HG02798 (cell line): ENCODE results near the gene KIFC1.
"Not testable (repeated sequence)": the region's sequence is repeated elsewhere in the genome, so short reads cannot be mapped to it uniquely, and the experiment has no call there.

Experiments used
- ATAC-seq: cut with Tn5 transposase; IDR thresholded peaks from one replicate; pipeline ENCODE4 v1.9.1; 2021; ENCODE audit warnings: mild to moderate bottlenecking; ENCODE audit not compliant: unreplicated experiment, poor library complexity

KIFC1 gene

DNA sequence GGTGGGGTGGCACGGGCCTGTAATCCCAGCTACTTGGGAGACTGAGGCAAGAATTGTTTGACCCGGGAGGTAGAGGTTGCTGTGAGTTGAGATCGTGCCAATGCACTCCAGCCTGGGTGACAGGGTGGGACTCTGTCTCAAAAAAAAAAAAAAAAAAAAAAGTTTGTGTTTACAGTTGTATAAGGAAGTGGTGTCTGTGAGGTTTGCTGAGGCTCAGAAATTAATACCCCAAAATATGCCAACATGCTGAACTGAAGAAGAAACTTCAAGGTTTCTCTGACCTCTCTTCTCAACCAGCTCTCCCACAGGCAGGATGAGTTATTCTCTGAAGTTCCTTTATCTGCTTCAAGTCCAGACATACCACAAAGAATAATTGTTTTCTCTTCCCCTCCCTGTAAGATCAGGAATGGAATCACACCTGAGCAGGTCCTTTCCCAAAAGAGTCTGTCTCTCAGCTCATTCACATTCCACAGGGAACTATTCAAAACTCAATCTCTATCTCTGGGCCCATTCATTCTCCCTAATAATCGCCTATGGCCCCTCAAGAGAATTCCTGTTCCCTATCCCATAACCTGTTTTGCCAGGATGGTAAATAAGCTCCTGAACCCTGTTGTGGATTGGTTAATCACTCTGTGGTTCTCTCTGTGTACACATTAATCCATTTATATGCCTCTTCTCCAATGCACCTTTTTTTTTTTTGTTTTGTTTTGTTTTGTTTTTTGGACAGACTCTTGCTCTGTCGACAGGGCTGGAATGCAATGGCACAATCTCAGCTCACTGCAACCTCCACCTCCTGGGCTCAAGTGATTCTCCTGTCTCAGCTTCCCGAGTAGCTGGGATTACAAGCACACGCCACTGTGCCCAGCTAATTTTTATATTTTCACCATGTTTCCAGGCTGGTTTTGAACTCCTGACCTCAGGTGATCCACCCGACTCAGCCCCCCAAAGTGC lies 17.4 kb upstream of the KIFC1 start:
- ATAC-seq: no peak

DNA sequence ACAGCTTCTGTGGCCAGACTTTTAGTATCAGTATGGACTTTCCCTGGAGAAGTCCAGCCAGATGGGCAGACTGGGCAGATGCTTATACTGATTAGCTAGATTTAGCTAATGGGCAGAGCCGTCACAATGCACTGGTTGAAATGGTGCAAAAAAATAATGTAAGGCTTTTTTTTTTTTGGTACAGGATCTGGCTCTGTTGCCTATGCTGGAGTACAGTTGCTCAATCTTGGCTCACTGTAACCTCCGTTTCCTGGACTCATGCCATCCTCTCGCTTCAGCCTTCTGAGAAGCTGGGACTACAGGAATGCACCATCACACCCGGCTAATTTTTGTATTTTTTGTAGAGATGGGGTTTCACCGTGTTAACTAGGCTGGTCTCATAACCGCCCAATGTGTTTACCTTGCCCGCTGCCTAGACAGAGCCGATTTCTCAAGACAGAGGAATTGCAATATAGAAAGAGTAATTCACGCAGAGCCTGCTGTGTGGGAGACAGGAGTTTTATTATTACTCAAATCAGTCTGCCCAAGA lies 16.4 kb upstream of the KIFC1 start:
- ATAC-seq: no peak

DNA sequence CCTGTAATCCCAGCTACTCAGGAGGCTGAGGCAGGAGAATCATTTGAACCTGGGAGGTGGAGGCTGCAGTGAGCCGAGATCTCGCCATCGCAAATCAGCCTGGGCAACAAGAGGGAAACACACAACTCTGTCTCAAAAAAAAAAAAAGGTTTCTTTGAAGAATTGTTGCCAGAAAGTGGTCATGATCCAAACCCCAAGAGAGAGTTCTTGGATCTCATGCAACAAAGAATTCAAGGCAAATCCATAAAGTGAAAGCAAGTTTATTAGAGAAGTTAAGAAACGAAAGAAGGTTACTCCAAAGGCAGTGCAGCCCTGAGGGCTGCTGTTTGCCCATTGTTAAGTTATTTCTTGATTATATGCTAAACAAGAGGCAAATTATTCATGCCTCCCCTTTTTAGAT lies 14.5 kb upstream of the KIFC1 start:
- ATAC-seq: no peak

DNA sequence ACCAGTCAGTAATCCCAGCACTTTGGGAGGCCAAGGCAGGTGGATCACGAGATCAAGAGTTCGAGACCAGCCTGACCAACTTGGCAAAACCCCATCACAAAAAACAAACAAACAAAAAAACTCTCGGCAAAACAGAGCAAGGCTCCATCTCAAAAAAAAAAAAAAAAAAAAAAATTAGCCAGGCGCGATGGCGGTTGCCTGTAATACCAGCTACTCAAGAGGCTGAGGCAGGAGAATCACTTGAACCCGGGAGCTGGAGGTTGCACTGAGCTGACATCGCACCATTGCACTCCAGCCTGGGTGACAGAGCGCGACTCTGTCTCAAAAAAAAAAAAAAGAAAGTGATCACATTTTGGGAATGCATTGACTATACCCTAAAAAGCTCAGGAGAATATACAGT lies 12.4 kb upstream of the KIFC1 start:
- not testable (repeated sequence) for ATAC-seq

DNA sequence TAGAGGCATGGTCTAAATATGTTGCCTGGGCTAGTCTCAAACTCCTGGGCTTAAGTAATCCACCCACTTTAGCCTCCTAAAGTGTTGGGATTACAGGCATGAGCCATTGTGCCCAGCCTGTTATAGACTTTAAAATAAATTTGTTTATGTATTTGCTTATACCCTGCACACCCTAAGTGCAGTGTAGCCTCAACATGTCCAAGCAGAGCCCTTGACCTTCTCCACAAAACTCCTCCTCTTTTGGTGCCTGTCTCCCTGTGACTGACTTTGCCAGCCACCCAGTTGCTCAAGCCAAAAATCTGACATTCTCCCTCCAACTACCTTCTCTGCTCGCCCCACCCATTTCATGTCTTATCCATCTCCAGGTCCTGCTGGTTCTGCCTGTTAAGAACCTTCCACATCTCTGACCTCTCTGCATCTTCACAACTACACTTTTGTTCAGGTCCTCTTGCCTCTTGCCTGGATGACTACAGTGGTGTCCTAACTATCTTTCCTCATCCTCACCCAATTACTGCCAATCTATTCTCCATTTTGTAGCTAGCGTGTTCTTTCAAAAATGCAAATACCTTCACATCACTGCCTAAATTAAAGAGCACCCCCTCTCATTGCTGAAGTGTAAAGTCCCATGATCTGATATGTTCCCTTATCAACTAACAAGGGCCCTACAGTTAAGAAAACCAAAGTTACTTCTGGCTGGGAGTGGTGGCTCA lies 11.2 kb upstream of the KIFC1 start:
- ATAC-seq: no peak

DNA sequence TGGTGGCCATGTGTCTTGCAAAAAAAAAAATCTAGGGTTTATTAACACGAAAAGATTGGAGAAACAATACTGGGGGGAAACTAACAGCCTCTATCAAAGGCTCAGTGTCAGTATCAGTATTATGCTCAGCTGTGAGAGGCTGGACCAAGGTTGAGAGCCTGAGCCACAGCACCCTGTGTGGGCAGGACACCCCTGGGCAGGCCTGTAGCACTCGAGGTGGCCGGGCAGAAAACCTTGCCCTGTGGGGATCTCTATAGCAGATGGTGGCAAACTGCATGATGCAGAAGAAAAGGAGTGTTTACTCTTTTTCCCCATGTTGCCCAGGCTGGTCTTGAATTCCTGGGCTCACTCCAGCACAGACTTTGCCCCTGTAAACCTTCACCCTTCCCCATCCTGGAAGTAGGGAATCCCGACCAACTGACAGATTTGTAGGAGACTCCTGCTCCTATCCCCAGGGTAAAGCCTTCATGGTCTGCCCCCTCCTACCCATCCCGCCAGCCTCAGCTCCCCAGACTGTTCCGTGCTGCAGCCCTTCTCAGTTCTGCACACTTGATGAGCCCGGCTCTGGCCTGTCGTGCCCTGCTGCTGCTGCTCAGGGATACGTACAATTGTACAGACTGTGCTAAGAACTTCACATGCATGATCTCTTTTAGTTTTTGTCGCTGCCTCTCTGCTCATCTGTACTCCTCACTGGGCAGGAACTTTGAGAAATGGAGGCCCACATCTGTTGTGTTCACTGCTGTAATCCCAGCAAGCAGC lies 8.0 kb upstream of the KIFC1 start:
- no peak for ATAC-seq

DNA sequence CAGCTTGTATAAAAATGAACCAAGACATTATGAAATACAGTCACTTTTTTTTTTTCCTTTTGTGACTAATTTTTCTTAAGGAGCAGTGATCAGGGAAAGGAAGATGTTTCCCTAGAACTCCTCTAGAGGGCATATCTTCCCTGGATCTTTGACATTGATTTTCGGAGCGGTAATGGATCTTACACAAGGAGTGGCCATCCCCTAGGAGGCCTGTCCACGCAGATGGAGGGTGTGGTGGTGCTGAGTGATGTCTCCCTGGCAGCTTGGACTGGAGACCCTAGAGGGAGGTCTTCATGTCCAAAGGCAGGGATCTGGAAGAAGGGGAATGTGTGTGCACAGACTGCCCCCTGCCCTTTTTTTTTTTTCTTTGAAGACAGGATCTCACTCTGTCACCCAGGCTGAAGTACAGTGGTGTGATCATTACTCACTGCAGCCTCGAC lies 7.0 kb upstream of the KIFC1 start:
- no peak for ATAC-seq

DNA sequence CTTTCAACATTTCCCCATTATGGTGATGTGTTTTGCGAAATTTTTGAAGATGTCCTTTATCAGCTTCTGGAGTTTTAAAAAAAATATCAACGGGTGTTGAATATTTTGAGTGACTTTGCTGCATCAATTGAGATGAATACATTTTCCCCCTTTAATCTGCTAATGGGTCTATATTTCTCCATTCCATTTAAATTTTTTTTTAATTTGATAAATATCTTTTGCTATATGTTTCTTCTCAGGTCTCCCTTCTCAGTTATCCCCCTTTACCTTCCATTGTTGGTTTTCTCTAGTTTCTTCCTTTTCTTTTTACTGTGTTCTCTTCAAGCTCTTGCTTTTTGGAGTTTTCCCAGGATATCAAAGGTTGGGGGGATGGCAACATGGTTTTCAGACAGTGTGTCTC lies 1.4 kb upstream of the KIFC1 start:
- no peak for ATAC-seq

DNA sequence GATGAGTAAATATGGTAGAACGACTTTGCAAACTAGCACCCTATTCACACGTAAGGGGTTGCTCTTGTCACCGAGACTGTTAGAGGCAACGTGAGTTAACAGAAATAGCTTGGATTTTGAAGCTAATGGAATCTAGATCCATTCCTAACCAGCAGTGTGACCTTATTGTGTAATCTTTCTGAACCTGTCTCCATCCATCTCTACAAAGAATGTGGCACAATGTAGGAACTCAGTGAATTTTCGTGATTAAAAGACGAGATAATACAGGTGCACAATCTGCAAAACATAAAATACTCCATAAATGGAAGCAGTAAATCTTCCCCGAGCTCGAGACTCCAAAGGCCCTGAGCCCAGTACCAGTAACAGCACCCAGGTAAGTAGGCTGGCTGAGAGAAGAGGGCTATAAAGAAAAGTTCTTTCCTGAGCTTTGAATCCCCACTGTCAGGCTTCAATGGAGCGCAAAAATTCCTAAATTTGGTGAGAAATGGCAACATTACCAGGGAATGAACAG lies 801 bp upstream of the KIFC1 start:
- no peak for ATAC-seq

DNA sequence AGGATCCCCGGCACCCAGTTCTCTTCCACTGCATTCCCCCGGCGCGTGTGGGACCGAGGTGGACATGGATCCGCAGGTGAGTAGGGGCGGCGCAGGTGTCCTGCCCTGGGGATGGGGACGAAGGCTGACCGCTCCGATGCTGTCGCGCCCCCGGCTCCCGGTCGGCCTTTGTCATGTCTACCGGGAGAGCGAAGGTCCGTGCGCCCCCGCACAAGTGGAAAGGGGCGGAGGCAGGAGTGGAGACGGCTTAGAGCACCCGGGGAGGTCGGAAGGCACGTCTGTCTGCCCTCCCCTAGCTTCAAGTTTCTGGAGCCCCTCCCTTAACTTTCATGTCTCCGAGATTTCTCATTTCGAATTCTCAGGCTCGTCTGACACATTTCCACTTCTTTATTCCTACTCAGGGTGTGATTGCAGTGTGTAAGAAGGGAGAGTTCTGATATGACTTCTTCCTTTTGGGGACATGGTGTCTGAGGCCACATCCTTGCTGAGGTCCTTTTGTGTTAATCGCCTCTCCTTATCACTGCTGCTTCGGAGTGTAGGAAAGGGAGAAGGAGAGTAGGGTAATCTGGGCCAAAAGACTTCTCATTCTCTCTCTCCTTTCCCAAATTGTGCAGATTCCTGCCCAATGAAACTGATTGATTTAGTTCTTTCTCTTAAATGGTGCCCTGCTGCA lies 435 bp downstream of the KIFC1 start:
- peak; percentile 12 for ATAC-seq

DNA sequence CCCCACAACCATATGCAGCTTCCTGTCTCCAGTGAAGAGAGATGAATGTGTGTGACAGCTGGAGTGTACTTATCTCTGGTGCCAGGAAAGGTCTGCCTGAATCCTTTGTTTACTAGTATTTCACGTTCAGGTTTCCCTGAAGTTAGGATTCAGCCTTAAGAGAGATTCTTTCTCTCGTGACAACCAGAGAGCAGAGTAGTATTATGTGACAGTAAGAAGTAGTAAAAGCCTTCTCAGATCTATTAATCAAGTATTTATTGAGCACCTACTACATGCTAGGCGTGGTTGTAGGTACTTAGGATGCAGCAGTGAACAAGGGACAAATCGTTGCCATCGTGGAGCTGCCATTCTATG lies 949 bp downstream of the KIFC1 start:
- no peak for ATAC-seq

DNA sequence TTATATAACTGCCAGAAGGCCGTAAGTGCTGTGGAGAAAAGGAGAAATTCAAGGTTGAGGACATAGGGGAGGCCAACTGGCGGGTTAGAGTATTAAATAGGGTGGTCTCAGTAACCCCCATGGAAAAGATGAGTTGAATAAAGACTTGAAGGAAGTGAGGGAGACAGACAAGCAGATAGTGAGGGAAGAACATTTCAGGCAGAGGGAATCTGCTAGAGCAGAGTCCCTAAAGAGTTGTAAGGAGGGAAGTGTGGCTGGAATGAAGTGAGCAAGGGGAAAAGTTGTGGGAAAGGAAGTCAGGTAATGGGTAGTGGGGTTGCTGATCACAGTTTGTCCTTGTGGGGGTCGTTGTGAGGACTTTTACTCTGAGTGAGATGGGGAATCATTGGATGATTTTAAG lies 1.4 kb downstream of the KIFC1 start:
- ATAC-seq: no peak

DNA sequence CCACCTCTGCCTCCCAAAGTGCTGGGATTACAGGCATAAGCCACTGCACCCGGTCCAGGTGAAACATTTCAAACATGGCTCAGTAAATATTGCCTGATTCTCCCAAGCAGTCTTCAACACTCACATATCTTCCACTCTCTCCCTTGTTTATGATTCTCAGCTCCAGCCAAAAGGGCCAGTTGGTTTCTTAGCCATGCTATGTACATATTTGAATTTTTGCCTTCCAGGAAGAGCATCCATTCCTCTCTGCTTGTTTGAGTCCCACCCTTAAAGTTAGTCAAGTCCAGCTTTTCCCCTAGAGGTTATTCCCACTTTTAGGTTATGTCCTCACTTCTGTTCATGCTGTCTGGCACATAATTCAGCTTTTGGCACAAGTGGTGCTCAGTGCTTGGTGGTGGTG lies 5.9 kb downstream of the KIFC1 start:
- ATAC-seq: no peak

DNA sequence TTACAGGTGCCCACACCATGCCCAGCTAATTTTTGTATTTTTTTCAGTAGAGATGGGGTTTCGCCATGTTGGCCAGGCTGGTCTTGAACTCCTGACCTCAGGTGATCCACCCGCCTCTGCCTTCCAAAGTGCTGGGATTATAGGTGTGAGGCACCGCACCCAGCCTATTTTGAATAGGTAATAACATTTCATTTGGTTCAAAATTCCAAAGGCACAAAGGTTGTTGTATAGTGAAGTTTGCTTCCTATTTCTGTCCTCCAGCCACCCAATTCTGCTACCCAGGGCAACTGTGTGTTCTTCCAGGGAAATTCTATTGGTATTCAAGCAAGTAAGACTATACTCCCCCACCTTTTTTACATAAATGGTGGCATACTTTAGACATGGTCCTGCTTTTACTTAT lies 7.0 kb downstream of the KIFC1 start:
- ATAC-seq: not testable (repeated sequence)

DNA sequence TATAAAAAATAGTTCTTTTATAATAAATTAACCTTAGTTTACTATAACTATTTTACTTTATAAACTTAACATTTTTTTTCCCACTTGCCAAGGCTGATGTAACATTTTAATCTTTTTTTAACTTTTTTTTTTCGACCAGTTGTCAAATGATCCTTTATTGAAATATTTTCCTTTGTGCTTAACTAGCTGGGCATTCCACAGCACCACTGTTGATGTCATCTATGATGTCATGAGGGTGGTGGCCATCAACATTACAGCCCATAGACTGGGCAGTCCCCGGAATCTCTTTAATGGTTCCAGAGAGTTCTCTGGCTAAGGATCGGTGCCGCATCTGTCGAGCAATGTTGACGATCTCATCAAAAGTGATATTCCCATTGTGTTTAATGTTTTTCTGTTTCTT lies 8.3 kb downstream of the KIFC1 start:
- ATAC-seq: not testable (repeated sequence)

DNA sequence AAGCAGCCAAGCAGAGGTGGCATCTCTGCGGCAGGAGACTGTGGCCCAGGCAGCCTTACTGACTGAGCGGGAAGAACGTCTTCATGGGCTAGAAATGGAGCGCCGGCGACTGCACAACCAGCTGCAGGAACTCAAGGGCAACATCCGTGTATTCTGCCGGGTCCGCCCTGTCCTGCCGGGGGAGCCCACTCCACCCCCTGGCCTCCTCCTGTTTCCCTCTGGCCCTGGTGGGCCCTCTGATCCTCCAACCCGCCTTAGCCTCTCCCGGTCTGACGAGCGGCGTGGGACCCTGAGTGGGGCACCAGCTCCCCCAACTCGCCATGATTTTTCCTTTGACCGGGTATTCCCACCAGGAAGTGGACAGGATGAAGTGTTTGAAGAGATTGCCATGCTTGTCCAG lies 13.3 kb downstream of the KIFC1 start:
- ATAC-seq: no peak

DNA sequence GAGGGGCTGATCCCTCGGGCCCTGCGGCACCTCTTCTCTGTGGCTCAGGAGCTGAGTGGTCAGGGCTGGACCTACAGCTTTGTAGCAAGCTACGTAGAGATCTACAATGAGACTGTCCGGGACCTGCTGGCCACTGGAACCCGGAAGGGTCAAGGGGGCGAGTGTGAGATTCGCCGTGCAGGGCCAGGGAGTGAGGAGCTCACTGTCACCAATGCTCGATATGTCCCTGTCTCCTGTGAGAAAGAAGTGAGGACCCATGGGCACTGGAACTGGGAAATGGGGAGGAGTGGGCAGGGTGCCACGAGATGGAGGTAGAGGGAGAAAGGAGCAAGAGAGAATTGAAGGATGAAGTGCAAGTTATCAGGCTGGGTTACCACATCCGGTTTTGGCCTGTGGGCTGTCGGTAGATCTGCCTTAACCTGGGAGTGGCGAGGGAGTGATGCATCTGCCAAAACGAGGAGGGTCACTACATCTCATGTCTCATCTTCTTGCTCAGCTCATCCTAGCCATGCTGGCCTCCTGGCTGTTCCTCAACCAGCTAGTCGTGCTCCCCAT lies 13.8 kb downstream of the KIFC1 start:
- ATAC-seq: no peak

DNA sequence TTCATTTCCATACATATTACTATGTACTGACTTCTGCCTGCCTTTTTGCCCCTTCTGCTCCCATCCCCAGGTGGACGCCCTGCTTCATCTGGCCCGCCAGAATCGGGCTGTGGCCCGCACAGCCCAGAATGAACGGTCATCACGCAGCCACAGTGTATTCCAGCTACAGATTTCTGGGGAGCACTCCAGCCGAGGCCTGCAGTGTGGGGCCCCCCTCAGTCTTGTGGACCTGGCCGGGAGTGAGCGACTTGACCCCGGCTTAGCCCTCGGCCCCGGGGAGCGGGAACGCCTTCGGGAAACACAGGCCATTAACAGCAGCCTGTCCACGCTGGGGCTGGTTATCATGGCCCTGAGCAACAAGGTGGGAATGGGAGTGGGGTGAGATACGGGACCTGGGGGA lies 14.5 kb downstream of the KIFC1 start:
- no peak for ATAC-seq

DNA sequence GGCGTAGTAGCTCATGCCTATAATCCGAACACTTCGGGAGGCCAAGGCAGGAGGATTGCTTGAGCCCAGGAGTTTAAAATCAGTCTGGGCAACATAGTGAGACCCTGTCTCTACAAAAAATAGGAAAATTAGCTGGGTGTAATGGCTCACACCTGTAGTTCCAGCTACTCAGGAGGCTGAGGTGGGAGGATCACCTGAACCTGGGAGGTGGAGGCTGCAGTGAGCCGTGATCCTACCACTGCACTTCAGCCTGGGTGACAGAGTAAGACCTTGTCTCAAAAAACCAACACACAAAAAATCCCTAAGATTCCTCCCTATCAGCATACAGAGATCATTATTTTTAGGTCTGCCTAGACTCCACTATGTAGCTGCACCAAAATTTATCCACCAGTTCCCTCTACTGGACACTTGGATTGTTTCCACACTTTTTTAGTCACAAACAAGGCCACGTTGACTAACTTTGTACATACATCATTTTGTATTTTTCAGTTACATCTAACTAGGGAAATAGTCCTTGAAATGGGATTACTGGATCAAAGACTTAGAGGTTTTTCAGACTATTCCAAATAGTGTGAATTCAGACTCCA lies 15.6 kb downstream of the KIFC1 start:
- ATAC-seq: no peak
